HepG2 (cell line): Measurements from ENCODE around the gene ZNF100. TPM values are rescaled to one million over a fixed set of nuclear protein-coding genes. Genes with fewer than 3 reads are reported as not detected.
"Not testable (repeated sequence)": the region's sequence is repeated elsewhere in the genome, so short reads cannot be mapped to it uniquely, and the experiment has no call there.

Source experiments
- ATAC-seq: fragments of 200-7000 bp; cut with Tn5 transposase; 3 replicates; pipeline ENCODE4 v1.9.1; 2020; ENCODE audit warnings: mild to moderate bottlenecking, moderate library complexity
- BruUV-seq: library from RNA; stranded (reverse); fragments of 400-500 nt; replicated peaks from 2 replicates; lab custom pipeline; 2021; lab: Mats Ljungman, UMichigan
- CTCF ChIA-PET: fragments of 300-600 bp; formaldehyde crosslinking; extraction: SDS; loops from one replicate; lab custom pipeline; 2021; ENCODE audit warnings: low total read pairs, inconsistent platforms, low intra/inter-chr PET ratio; lab: Yijun Ruan, JAX
- POLR2A ChIA-PET: fragments of 350-600 bp; sonication (Branson Sonifier 250); formaldehyde crosslinking; loops from one replicate; lab custom pipeline; 2020; ENCODE audit warnings: antibody characterized with exemption, inconsistent platforms; lab: Yijun Ruan, JAX
- DNase-seq: peaks from one replicate; pipeline ENCODE4 v3.0.0-alpha.2; 2015; ENCODE audit warnings: low spot score
- FAIRE-seq: peaks from 3 replicates; lab custom pipeline; 2011; peaks lifted over from hg19 to GRCh38; lab: Jason Lieb, UNC
- H2AFZ ChIP-seq: one replicate; pipeline ENCODE4 v1.6.1; 2011; ENCODE audit warnings: low read length, inconsistent platforms
- H3K27ac ChIP-seq: fragments of 300-600 bp; 3 replicates; pipeline ENCODE4 v1.8.0; 2011; ENCODE audit warnings: mixed run types, mild to moderate bottlenecking, mixed read lengths, low read length, inconsistent platforms; ENCODE audit not compliant: insufficient read depth; ENCODE audit errors: extremely low read length
- H3K27me3 ChIP-seq, 2 experiments: fragments of 200-600 bp in 1 of 2; 2 replicates in 1 of 2; 3 replicates in 1 of 2; pipeline versions ENCODE4 v1.6.0 to v1.8.0; 2011; ENCODE audit warnings: low read length in 2 of 2, mild to moderate bottlenecking in 2 of 2, moderate library complexity in 2 of 2, inconsistent platforms in 1 of 2; ENCODE audit not compliant: insufficient read depth in 2 of 2, control insufficient read depth in 1 of 2
- H3K36me3 ChIP-seq, 2 experiments: fragments of 200-600 bp in 1 of 2; replicated peaks in 1 of 2; 2 replicates in 1 of 2; 3 replicates in 1 of 2; pipeline versions ENCODE4 v1.5.1 to v1.8.0; 2011; ENCODE audit warnings: low read length in 2 of 2, inconsistent platforms in 1 of 2; ENCODE audit not compliant: insufficient read depth in 2 of 2, control insufficient read depth in 1 of 2
- H3K4me1 ChIP-seq: 2 replicates; pipeline ENCODE4 v1.5.1; 2012; ENCODE audit warnings: low read length, inconsistent platforms; ENCODE audit not compliant: insufficient read depth
- H3K4me2 ChIP-seq: 2 replicates; pipeline ENCODE4 v1.6.0; 2011; ENCODE audit warnings: low read depth, low read length, inconsistent platforms
- H3K4me3 ChIP-seq, 3 experiments: fragments of 200-600 bp in 1 of 3; sonication (generic), shearing (Covaris generic) in 1 of 3; replicated peaks in 1 of 3; 2 replicates each; pipeline ENCODE4 v1.5.1; 2011 to 2016; ENCODE audit warnings: low read length in 3 of 3, inconsistent platforms in 2 of 3, low read depth in 2 of 3, mild to moderate bottlenecking in 2 of 3, control low read depth in 1 of 3, mixed read lengths in 1 of 3; ENCODE audit not compliant: insufficient read depth in 1 of 3
- H3K79me2 ChIP-seq: one replicate; pipeline ENCODE4 v1.6.1; 2011; ENCODE audit warnings: low read length, inconsistent platforms; ENCODE audit not compliant: insufficient read depth
- H3K9ac ChIP-seq: 2 replicates; pipeline ENCODE4 v1.6.0; 2011; ENCODE audit warnings: mild to moderate bottlenecking, low read depth, low read length, inconsistent platforms; ENCODE audit not compliant: insufficient read depth
- H3K9me3 ChIP-seq: 2 replicates; pipeline ENCODE4 v1.5.1; 2012; ENCODE audit warnings: mild to moderate bottlenecking, low read length
- H4K20me1 ChIP-seq: 2 replicates; pipeline ENCODE4 v1.6.0; 2011; ENCODE audit warnings: inconsistent platforms, mild to moderate bottlenecking, low read length, moderate library complexity; ENCODE audit not compliant: insufficient read depth
- KAT2B ChIP-seq: fragments of 150-350 bp; IDR thresholded peaks from 2 replicates; pipeline ENCODE4 v1.6.1; 2014; ENCODE audit warnings: low read depth, low read length, borderline replicate concordance
- TAF1 ChIP-seq: sonication (generic); formaldehyde crosslinking; IDR thresholded peaks from 2 replicates; pipeline ENCODE4 v1.4.0; 2020; ENCODE audit warnings: missing genetic modification reagents
- TARDBP ChIP-seq: sonication (generic); formaldehyde crosslinking; IDR thresholded peaks from 2 replicates; pipeline ENCODE4 v1.8.0; 2022; ENCODE audit warnings: mild to moderate bottlenecking, missing genetic modification reagents
- ZNF160 ChIP-seq: sonication (generic); formaldehyde crosslinking; IDR thresholded peaks from 2 replicates; pipeline ENCODE4 v1.8.0; 2022; ENCODE audit warnings: mild to moderate bottlenecking, inconsistent platforms, missing genetic modification reagents
- ZNF431 ChIP-seq: sonication (generic); formaldehyde crosslinking; IDR thresholded peaks from 2 replicates; pipeline ENCODE4 v1.9.0; 2022; ENCODE audit warnings: missing genetic modification reagents, low read depth, mild to moderate bottlenecking, borderline replicate concordance
- WGBS: methylation state at CpG from one replicate; pipeline ENCODE4 v1.1.6; 2017; ENCODE audit warnings: low lambda C conversion rate; 5-methylcytosine and 5-hydroxymethylcytosine counted together
- in situ Hi-C: cut with HindIII; loops from 2 replicates; pipeline ENCODE4 v1.10.0; 2017; ENCODE audit warnings: low pct_unique_long_range_greater_than_20kb; ENCODE audit not compliant: extremely low pct_ligation_motif_present
- intact Hi-C: fragments of 100-400 bp; cut with micrococcal nuclease; formaldehyde crosslinking; loops from one replicate; pipeline ENCODE4 v1.10.0; 2022; ENCODE audit not compliant: unreplicated experiment
- polyA plus RNA-seq, 8 experiments: library from polyadenylated mRNA; depleted of rRNA in 3 of 8; stranded (reverse) in 7 of 8; unstranded in 1 of 8; fragments of >200 nt; fragmentation: Illumina TruSeq in 4 of 8; extraction: Trizol in 4 of 8; gene quantifications; 2 replicates each; pipeline versions ENCODE4 v1.2.1 to v1.2.3, GENCODE V29; 2011 to 2016; ENCODE audit warnings: low read depth in 4 of 8, missing spikeins in 1 of 8, mixed read lengths in 1 of 8; ENCODE audit not compliant: insufficient read depth in 1 of 8
- total RNA-seq, 5 experiments: library from RNA; depleted of rRNA; stranded (reverse); fragments of >200 nt; fragmentation: Illumina TruSeq; extraction: Trizol; gene quantifications; 2 replicates each; pipeline ENCODE4 v1.2.3, GENCODE V29; 2016; ENCODE audit warnings: low read depth in 1 of 5

ZNF100 gene
- total and polyA plus RNA-seq, 2 of the 13 experiments (the other 11 are each of a cell fraction or from before 2014, with no cell fraction given) = 2.5 to 11.4 TPM

GRCh38 chr19:21765151-21765550 is 2.2 kb downstream of the ZNF100 start:
- CTCF ChIA-PET = no interaction called here
- no peak for ATAC-seq
- Histone ChIP-seq H3K9ac (no peak overlapping the region), H3K27ac (no peak overlapping the region), H3K79me2 (peaks cover 9% of the 10 kb centered on the region), H3K4me2 (no peak overlapping the region), H3K9me3 (no peaks in the 10 kb centered on the region), H3K27me3 (no peaks in the 10 kb centered on the region), H3K4me3 (no peak overlapping the region), H2AFZ (no peak overlapping the region), H4K20me1 (no peaks in the 10 kb centered on the region), H3K36me3 (peaks cover 3 to 14% of the 10 kb centered on the region in 2 experiments; a peak in 3 of 5 replicates), H3K4me1 (peaks cover 18% of the 10 kb centered on the region)
- intact Hi-C loops = loop anchor here (10.0 kb wide), 1 partner anchor 440 kb away; the partner anchor contains the start of gene ZNF708
- in situ Hi-C loops = no loop called here
- POLR2A ChIA-PET = no interaction called here
- BruUV-seq = no TSS peak
- TF ChIP-seq ZNF431 (no peak), TARDBP (CRISPR knock-in tag) (no peak), ZNF160 (CRISPR knock-in tag) (no peak), KAT2B (no peak), TAF1 (CRISPR knock-in tag) (no peak)
- no peak for DNase-seq
- no peak for FAIRE-seq

- H3K27me3 ChIP-seq, H3K4me3 ChIP-seq, H2AFZ ChIP-seq, H4K20me1 ChIP-seq, ATAC-seq, H3K27ac ChIP-seq, H3K9ac ChIP-seq, in situ Hi-C loops, CTCF ChIA-PET, H3K4me2 ChIP-seq, H3K9me3 ChIP-seq, BruUV-seq, H3K79me2 ChIP-seq, FAIRE-seq, DNase-seq, POLR2A ChIA-PET: not testable (repeated sequence)
- 76% methylated on average over 2 of the region's 2 CpGs for WGBS
- peaks cover 6 to 20% of the 10 kb centered on the region in 2 experiments; a peak in 3 of 5 replicates for H3K36me3 ChIP-seq
- intact Hi-C loops = loop anchor here (10.0 kb wide), 1 partner anchor 437 kb away; the partner anchor contains the start of gene ZNF708
- peaks cover 17% of the 10 kb centered on the region for H3K4me1 ChIP-seq
Observed at GRCh38 chr19:21761547-21761946, 5.8 kb downstream of the ZNF100 start.
